H9 (cell line): ENCODE results near the gene FRMPD1. TPM values are rescaled to one million over a fixed set of nuclear protein-coding genes. Genes with fewer than 3 reads are reported as not detected.

Experiments
- DNase-seq: peaks from one replicate; pipeline ENCODE4 v3.0.0-alpha.2; 2017
- H2AFZ ChIP-seq: one replicate; pipeline ENCODE4 v1.6.1; 2013; ENCODE audit warnings: mild to moderate bottlenecking, low read length, control low read depth, moderate library complexity
- H2AK5ac ChIP-seq: 2 replicates; pipeline ENCODE4 v1.6.1; 2013; ENCODE audit warnings: low read length, control low read depth, mixed read lengths; ENCODE audit not compliant: insufficient read length
- H2BK120ac ChIP-seq: one replicate; pipeline ENCODE4 v1.6.1; 2013; ENCODE audit warnings: low read depth, mild to moderate bottlenecking, low read length, control low read depth, inconsistent platforms; ENCODE audit not compliant: poor library complexity, severe bottlenecking
- H2BK12ac ChIP-seq: 2 replicates; pipeline ENCODE4 v1.6.1; 2013; ENCODE audit warnings: low read length, control low read depth, mixed read lengths, low read depth; ENCODE audit not compliant: insufficient read length
- H2BK15ac ChIP-seq: 2 replicates; pipeline ENCODE4 v1.6.1; 2013; ENCODE audit warnings: low read depth, low read length, control low read depth
- H2BK20ac ChIP-seq: one replicate; pipeline ENCODE4 v1.6.1; 2013; ENCODE audit warnings: low read depth, mild to moderate bottlenecking, low read length, control low read depth, inconsistent platforms; ENCODE audit not compliant: poor library complexity, severe bottlenecking
- H2BK5ac ChIP-seq: 2 replicates; pipeline ENCODE4 v1.6.1; 2013; ENCODE audit warnings: low read length, control low read depth, mixed read lengths; ENCODE audit not compliant: insufficient read length
- H3K14ac ChIP-seq: 2 replicates; pipeline ENCODE4 v1.6.1; 2013; ENCODE audit warnings: low read length, control low read depth; ENCODE audit not compliant: insufficient read depth
- H3K18ac ChIP-seq: 2 replicates; pipeline ENCODE4 v1.6.1; 2013; ENCODE audit warnings: low read depth, mild to moderate bottlenecking, mixed read lengths, low read length, control low read depth; ENCODE audit not compliant: insufficient read length
- H3K23ac ChIP-seq: 2 replicates; pipeline ENCODE4 v1.6.1; 2013; ENCODE audit warnings: low read length, control low read depth, mixed read lengths, low read depth; ENCODE audit not compliant: insufficient read length
- H3K23me2 ChIP-seq: 2 replicates; pipeline ENCODE4 v1.6.1; 2013; ENCODE audit warnings: low read depth, mild to moderate bottlenecking, mixed read lengths, low read length, control low read depth; ENCODE audit not compliant: insufficient read length, poor library complexity, severe bottlenecking
- H3K27ac ChIP-seq: 2 replicates; pipeline ENCODE4 v1.5.1; 2013; ENCODE audit warnings: low read length, control low read depth, mixed read lengths, low read depth; ENCODE audit not compliant: insufficient read length
- H3K27me3 ChIP-seq: 2 replicates; pipeline ENCODE4 v1.6.1; 2013; ENCODE audit warnings: low read length, control low read depth, inconsistent platforms; ENCODE audit not compliant: insufficient read depth
- H3K4ac ChIP-seq: 2 replicates; pipeline ENCODE4 v1.6.1; 2013; ENCODE audit warnings: low read depth, mild to moderate bottlenecking, control low read depth, inconsistent platforms, low read length, moderate library complexity
- H3K4me1 ChIP-seq: 2 replicates; pipeline ENCODE4 v1.6.1; 2013; ENCODE audit warnings: low read length, control low read depth, inconsistent platforms; ENCODE audit not compliant: insufficient read depth
- H3K4me2 ChIP-seq: 2 replicates; pipeline ENCODE4 v1.6.1; 2013; ENCODE audit warnings: low read length, control low read depth, mixed read lengths; ENCODE audit not compliant: insufficient read length, insufficient read depth
- H3K56ac ChIP-seq: 2 replicates; pipeline ENCODE4 v1.6.1; 2013; ENCODE audit warnings: low read depth, mild to moderate bottlenecking, mixed read lengths, low read length, control low read depth; ENCODE audit not compliant: insufficient read length
- H3K79me1 ChIP-seq: 2 replicates; pipeline ENCODE4 v1.6.1; 2013; ENCODE audit warnings: low read depth, mild to moderate bottlenecking, moderate library complexity, low read length, control low read depth, inconsistent platforms; ENCODE audit not compliant: insufficient read depth, poor library complexity, severe bottlenecking
- H3K79me2 ChIP-seq: 2 replicates; pipeline ENCODE4 v1.6.1; 2013; ENCODE audit warnings: low read length, control low read depth, inconsistent platforms; ENCODE audit not compliant: insufficient read depth
- H3K9ac ChIP-seq: 2 replicates; pipeline ENCODE4 v1.6.1; 2013; ENCODE audit warnings: low read length, control low read depth, mixed read lengths; ENCODE audit not compliant: insufficient read length; ENCODE audit errors: extremely low read depth
- H3K9me3 ChIP-seq: one replicate; pipeline ENCODE4 v1.6.1; 2013; ENCODE audit warnings: low read depth, low read length, inconsistent platforms; ENCODE audit not compliant: control insufficient read depth
- H3T11ph ChIP-seq: one replicate; pipeline ENCODE4 v1.6.1; 2013; ENCODE audit warnings: mild to moderate bottlenecking, low read length, control low read depth, inconsistent platforms
- H4K20me1 ChIP-seq: one replicate; pipeline ENCODE4 v1.6.1; 2013; ENCODE audit not compliant: control insufficient read depth, insufficient read length, insufficient read depth
- H4K5ac ChIP-seq: 2 replicates; pipeline ENCODE4 v1.6.1; 2013; ENCODE audit warnings: low read depth, mild to moderate bottlenecking, mixed read lengths, low read length, control low read depth; ENCODE audit not compliant: insufficient read length
- H4K8ac ChIP-seq: replicated peaks from 2 replicates; pipeline ENCODE4 v1.6.1; 2013; ENCODE audit warnings: low read length, control low read depth, mixed read lengths, low read depth; ENCODE audit not compliant: insufficient read length
- H4K91ac ChIP-seq: 2 replicates; pipeline ENCODE4 v1.6.1; 2013; ENCODE audit warnings: low read depth, mild to moderate bottlenecking, moderate library complexity, mixed read lengths, low read length, control low read depth; ENCODE audit not compliant: insufficient read length
- H3K27ac Mint-ChIP-seq, 3 experiments: 2 replicates in 2 of 3; 3 replicates in 1 of 3; pipeline ENCODE4 v1.8.0; 2020 to 2021; ENCODE audit warnings: mixed read lengths in 3 of 3, mild to moderate bottlenecking in 1 of 3, moderate library complexity in 1 of 3
- H3K27me3 Mint-ChIP-seq: 2 replicates; pipeline ENCODE4 v1.8.0; 2021; ENCODE audit warnings: low read depth, mild to moderate bottlenecking, moderate library complexity, mixed read lengths
- H3K36me3 Mint-ChIP-seq, 3 experiments: 2 replicates in 2 of 3; 3 replicates in 1 of 3; pipeline ENCODE4 v1.8.0; 2020 to 2021; ENCODE audit warnings: low read depth in 3 of 3, mixed read lengths in 3 of 3; ENCODE audit not compliant: insufficient read depth in 1 of 3
- H3K4me1 Mint-ChIP-seq, 2 experiments: 2 replicates each; pipeline ENCODE4 v1.8.0; 2020; ENCODE audit warnings: mixed read lengths in 2 of 2
- H3K4me3 Mint-ChIP-seq, 2 experiments: 2 replicates in 1 of 2; 3 replicates in 1 of 2; pipeline ENCODE4 v1.8.0; 2020 to 2021; ENCODE audit warnings: mild to moderate bottlenecking in 2 of 2, mixed read lengths in 2 of 2, moderate library complexity in 1 of 2
- H3K9me3 Mint-ChIP-seq, 2 experiments: 2 replicates in 1 of 2; 3 replicates in 1 of 2; pipeline ENCODE4 v1.8.0; 2020; ENCODE audit warnings: mild to moderate bottlenecking in 2 of 2, mixed read lengths in 2 of 2, moderate library complexity in 1 of 2
- CTCF ChIP-seq: fragments of 200-600 bp; sonication (generic); conservative IDR thresholded peaks from 3 replicates; pipeline ENCODE4 v1.8.0; 2021; ENCODE audit warnings: antibody characterized with exemption, mild to moderate bottlenecking
- WGBS: extraction: QIAGEN DNeasy Blood & Tissue Kit; methylation state at CpG from one replicate; pipeline ENCODE4 v1.1.7; 2013; ENCODE audit warnings: missing lambda C conversion rate, low lambda C conversion rate, mixed read lengths; ENCODE audit not compliant: insufficient read length; ENCODE audit errors: extremely low coverage; 5-methylcytosine and 5-hydroxymethylcytosine counted together
- total RNA-seq: library from RNA; stranded (reverse); gene quantifications from 2 replicates; pipeline ENCODE4 v1.2.1, GENCODE V29; 2021

FRMPD1 gene
- total RNA-seq, 1 experiment from 2014 or later: 0.04 TPM

DNA sequence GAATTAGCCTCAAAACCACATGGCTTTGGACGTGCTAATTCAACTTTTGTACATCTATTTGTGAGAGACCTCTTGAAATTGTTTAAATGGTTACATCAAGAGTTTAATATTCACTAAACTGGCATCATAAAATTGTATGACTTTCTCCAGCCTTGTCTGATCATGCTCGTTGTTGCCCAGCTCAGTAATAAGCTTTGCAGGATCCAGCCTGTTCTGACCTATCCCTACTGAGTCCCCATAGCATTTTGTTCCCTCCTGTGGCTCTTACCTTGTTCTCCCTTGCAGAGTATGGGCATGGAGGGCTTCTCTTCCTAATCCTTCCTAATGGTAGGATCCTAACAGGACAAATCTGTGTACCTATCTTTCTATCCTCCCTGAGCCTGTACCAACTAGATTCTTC, 127.8 kb downstream of the FRMPD1 start:
- no peaks in the 10 kb centered on the region for H3K4me1 ChIP-seq

More for the DNA sequence above, 127.8 kb downstream of the FRMPD1 start:
- no peak for DNase-seq
- Histone ChIP-seq H2BK5ac (no peak overlapping the region), H2BK20ac (no peak overlapping the region), H3K56ac (no peak overlapping the region), H2BK12ac (no peak overlapping the region), H4K5ac (no peak overlapping the region), H4K8ac (no peak overlapping the region), H3K23ac (no peak overlapping the region), H3K9me3 (no peaks in the 10 kb centered on the region), H3K79me1 (peaks cover 2% of the 10 kb centered on the region), H2AK5ac (no peak overlapping the region), H4K20me1 (no peaks in the 10 kb centered on the region), H4K91ac (no peak overlapping the region), H3K23me2 (no peaks in the 10 kb centered on the region), H3K18ac (no peak overlapping the region), H3K4me2 (no peak overlapping the region), H3K27me3 (no peaks in the 10 kb centered on the region), H2BK120ac (no peak overlapping the region), H3K27ac (no peak overlapping the region), H2BK15ac (no peak overlapping the region), H3K79me2 (peaks cover 6% of the 10 kb centered on the region; the same call in 1 of the 2 replicates), H3K14ac (no peak overlapping the region), H3T11ph (no peak overlapping the region), H3K4ac (no peak overlapping the region), H2AFZ (no peak overlapping the region), H3K9ac (no peak overlapping the region)
- Mint-ChIP-seq H3K27ac (no peak overlapping the region; a peak in 1 of 7 replicates), H3K9me3 (no peaks in the 10 kb centered on the region), H3K27me3 (no peaks in the 10 kb centered on the region), H3K4me3 (no peak overlapping the region), H3K4me1 (peaks cover 3 to 6% of the 10 kb centered on the region in 2 experiments; a peak in 3 of 4 replicates), H3K36me3 (peaks cover 38 to 67% (median 61%) of the 10 kb centered on the region in 3 experiments; a peak in 6 of 7 replicates)
- no peak for TF ChIP-seq CTCF
- no CpG with 5 or more reads among the region's 2 CpGs for WGBS
